Epithelial cell of esophagus (primary cell): ENCODE data around the gene KLHL21.
A peak's percentile ranks its signal among the peaks of the same experiment; 100 is the strongest.
"Not testable (repeated sequence)": the region's sequence is repeated elsewhere in the genome, so short reads cannot be mapped to it uniquely, and the experiment has no call there.

ENCODE experiments used
- DNase-seq: peaks from one replicate; pipeline ENCODE4 v3.0.0; 2010; ENCODE audit warnings: low read depth
- H3K4me3 ChIP-seq: 2 replicates; pipeline ENCODE4 v1.5.1; 2011; ENCODE audit warnings: mild to moderate bottlenecking, low read length, control low read depth
- CTCF ChIP-seq: IDR thresholded peaks from 2 replicates; pipeline ENCODE4 v1.5.1; 2011; ENCODE audit warnings: low read depth, mild to moderate bottlenecking, low read length, control low read depth, inconsistent platforms; ENCODE audit not compliant: insufficient read depth; ENCODE audit errors: missing control alignments

KLHL21 gene

GRCh38 chr1:6603238-6603914 is 707 bp upstream of the KLHL21 start:
- peak overlapping the region; percentile 47 for H3K4me3 ChIP-seq
- TF ChIP-seq CTCF = no peak
- peak; percentile 71 for DNase-seq

- no peak for TF ChIP-seq CTCF
- peak overlapping the region; percentile 95 for H3K4me3 ChIP-seq
- peak; percentile 52 for DNase-seq
Measured at GRCh38 chr1:6601923-6602668, 573 bp downstream of the KLHL21 start.

- DNase-seq = peak; percentile 99
- TF ChIP-seq CTCF = no peak
- H3K4me3 ChIP-seq = peak overlapping the region; percentile 95
Measured at GRCh38 chr1:6601049-6601922, 1.4 kb downstream of the KLHL21 start.

GRCh38 chr1:6600410-6601048 is 2.1 kb downstream of the KLHL21 start:
- H3K4me3 ChIP-seq = peak overlapping the region; percentile 95
- DNase-seq = peak; percentile 42
- no peak for TF ChIP-seq CTCF

- H3K4me3 ChIP-seq = peak overlapping the region; percentile 95
- DNase-seq = not testable (repeated sequence)
Measured at GRCh38 chr1:6599991-6600390, 2.7 kb downstream of the KLHL21 start.

- DNase-seq = peak; percentile 91
- H3K4me3 ChIP-seq = peak overlapping the region; percentile 95
- TF ChIP-seq CTCF = no peak
Measured at GRCh38 chr1:6599141-6599975, 3.3 kb downstream of the KLHL21 start.
